ENCODE measurements around the gene UNC50. TPM values are rescaled to one million over a fixed set of nuclear protein-coding genes. Genes with fewer than 3 reads are reported as not detected.

Gene UNC50
- total and polyA plus RNA-seq, 2 donors from 2014 or later: 53.2 to 58.0 TPM

DNA sequence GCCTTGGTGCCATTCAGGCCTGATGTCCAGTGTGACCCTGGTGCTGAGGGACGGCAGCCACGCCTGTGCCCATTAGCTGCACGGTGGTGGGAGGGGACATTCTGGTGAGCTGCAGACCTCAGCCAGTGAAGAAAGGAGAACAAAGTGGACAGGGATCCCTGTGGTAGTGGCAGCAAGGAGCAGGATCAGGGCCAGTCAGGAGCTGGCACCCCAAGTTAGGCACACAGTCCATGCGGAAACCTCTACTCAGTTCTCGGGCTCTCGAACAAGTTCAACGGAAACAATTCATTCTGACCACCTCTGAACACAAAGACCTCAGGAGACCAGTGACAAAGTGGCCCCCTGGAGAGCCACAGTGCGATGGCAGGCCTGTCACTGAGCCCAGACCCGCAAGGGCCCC lies 30.2 kb upstream of the UNC50 start:
- no peaks in the 10 kb centered on the region for H3K4me1 ChIP-seq (ENCODE audit: control insufficient read depth in 2 of 3, insufficient read depth in 2 of 3, low read depth in 1 of 3, low read length in 3 of 3)
- no peak for DNase-seq
- FAIRE-seq: no peak
- intact Hi-C loops (cut with DNase I): no loop called here
- peaks cover 3 to 10% (median 5%) of the 10 kb centered on the region in 3 donors for H3K36me3 ChIP-seq (ENCODE audit: control insufficient read depth in 2 of 3, insufficient read depth in 3 of 3, low read length in 3 of 3)
- TF ChIP-seq, protein P1, sequence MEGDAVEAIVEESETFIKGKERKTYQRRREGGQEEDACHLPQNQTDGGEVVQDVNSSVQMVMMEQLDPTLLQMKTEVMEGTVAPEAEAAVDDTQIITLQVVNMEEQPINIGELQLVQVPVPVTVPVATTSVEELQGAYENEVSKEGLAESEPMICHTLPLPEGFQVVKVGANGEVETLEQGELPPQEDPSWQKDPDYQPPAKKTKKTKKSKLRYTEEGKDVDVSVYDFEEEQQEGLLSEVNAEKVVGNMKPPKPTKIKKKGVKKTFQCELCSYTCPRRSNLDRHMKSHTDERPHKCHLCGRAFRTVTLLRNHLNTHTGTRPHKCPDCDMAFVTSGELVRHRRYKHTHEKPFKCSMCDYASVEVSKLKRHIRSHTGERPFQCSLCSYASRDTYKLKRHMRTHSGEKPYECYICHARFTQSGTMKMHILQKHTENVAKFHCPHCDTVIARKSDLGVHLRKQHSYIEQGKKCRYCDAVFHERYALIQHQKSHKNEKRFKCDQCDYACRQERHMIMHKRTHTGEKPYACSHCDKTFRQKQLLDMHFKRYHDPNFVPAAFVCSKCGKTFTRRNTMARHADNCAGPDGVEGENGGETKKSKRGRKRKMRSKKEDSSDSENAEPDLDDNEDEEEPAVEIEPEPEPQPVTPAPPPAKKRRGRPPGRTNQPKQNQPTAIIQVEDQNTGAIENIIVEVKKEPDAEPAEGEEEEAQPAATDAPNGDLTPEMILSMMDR (IDR thresholded peaks at IDR 0.05; ENCODE audit: borderline replicate concordance, extremely low read depth, insufficient read depth): no peak
- H3K9ac ChIP-seq (ENCODE audit: low read length in 3 of 3): no peak overlapping the region
- H3K27me3 ChIP-seq (ENCODE audit: control insufficient read depth, insufficient read depth, low read length): no peaks in the 10 kb centered on the region
- H3K4me3 ChIP-seq (ENCODE audit: low read length in 3 of 3): no peak overlapping the region
- H3K9me3 ChIP-seq (ENCODE audit: control insufficient read depth in 2 of 3, insufficient read depth in 1 of 3, low read length in 3 of 3): no peaks in the 10 kb centered on the region
- H3K27ac ChIP-seq (ENCODE audit: low read depth in 2 of 2, low read length in 2 of 2): no peak overlapping the region

DNA sequence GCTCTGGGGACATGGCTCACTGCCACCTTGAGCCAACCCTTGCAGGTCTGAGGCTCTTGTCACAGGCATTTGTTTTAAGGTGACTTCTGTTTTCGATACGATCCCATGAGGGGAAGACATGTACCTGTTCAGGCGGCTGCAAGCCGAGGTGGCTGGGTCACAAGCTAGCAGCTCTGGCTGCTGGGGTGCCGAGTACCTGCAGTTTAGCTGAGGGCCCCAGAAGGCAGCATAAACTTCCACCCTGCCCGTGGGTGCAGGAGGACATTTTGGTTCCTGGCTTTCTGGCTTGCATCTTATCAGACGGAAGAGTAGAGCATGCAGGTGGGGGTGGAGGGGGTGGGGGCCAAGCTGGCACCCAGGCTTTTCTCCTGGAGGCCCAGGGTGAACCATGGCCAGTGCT lies 28.5 kb upstream of the UNC50 start:
- H3K4me3 ChIP-seq (ENCODE audit: low read length in 3 of 3): no peak overlapping the region
- DNase-seq: no peak
- FAIRE-seq: no peak
- intact Hi-C loops (cut with DNase I): no loop called here
- H3K36me3 ChIP-seq (ENCODE audit: control insufficient read depth in 2 of 3, insufficient read depth in 3 of 3, low read length in 3 of 3): peaks cover 0 to 10% (median 7%) of the 10 kb centered on the region in 3 donors
- no peaks in the 10 kb centered on the region for H3K4me1 ChIP-seq (ENCODE audit: control insufficient read depth in 2 of 3, insufficient read depth in 2 of 3, low read depth in 1 of 3, low read length in 3 of 3)
- H3K27ac ChIP-seq (ENCODE audit: low read depth in 2 of 2, low read length in 2 of 2): no peak overlapping the region
- H3K27me3 ChIP-seq (ENCODE audit: control insufficient read depth, insufficient read depth, low read length): no peaks in the 10 kb centered on the region
- no peaks in the 10 kb centered on the region for H3K9me3 ChIP-seq (ENCODE audit: control insufficient read depth in 2 of 3, insufficient read depth in 1 of 3, low read length in 3 of 3)
- TF ChIP-seq, protein P1 (IDR thresholded peaks at IDR 0.05; ENCODE audit: borderline replicate concordance, extremely low read depth, insufficient read depth): no peak
- no peak overlapping the region for H3K9ac ChIP-seq (ENCODE audit: low read length in 3 of 3)

DNA sequence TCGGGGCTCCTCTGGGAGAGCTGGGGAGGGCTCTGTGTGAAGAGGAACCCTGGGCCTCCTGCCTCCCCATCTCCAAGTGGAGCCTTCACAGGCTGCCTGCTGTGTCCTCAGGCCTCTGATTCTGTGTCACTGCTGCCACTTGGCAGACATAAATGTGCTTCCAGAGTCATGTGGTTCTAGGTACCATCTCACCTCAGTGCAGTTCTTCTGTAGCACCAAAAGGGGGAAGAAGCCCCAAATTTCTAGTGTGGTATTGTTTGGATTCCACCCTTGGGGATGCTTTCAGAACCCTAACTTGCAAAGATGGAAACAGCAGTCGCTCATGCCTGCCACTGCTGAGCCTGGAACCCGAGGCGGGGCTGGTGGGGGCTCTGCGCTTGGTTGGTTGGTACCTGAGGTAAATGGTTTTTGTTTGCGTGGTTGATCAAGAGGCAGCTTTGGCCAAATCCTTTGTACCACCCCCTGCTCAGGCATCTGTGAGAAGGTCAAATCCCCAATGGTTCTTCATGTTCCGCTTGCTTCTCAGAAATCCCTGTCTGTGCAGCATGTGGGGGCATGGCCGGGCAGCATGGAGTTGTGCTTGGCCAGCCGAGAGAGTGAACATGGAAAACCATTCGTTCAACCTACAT lies 27.6 kb upstream of the UNC50 start:
- intact Hi-C loops (cut with DNase I): no loop called here
- Histone ChIP-seq H3K9me3 (ENCODE audit: control insufficient read depth in 2 of 3, insufficient read depth in 1 of 3, low read length in 3 of 3) (no peaks in the 10 kb centered on the region), H3K27ac (ENCODE audit: low read depth in 2 of 2, low read length in 2 of 2) (no peak overlapping the region), H3K4me3 (ENCODE audit: low read length in 3 of 3) (no peak overlapping the region), H3K9ac (ENCODE audit: low read length in 3 of 3) (no peak overlapping the region), H3K4me1 (ENCODE audit: control insufficient read depth in 2 of 3, insufficient read depth in 2 of 3, low read depth in 1 of 3, low read length in 3 of 3) (no peaks in the 10 kb centered on the region), H3K36me3 (ENCODE audit: control insufficient read depth in 2 of 3, insufficient read depth in 3 of 3, low read length in 3 of 3) (peaks cover 0 to 10% (median 7%) of the 10 kb centered on the region in 3 donors), H3K27me3 (ENCODE audit: control insufficient read depth, insufficient read depth, low read length) (no peaks in the 10 kb centered on the region)
- TF ChIP-seq, protein P1 (IDR thresholded peaks at IDR 0.05; ENCODE audit: borderline replicate concordance, extremely low read depth, insufficient read depth): no peak
- no peak for FAIRE-seq
- no peak for DNase-seq

DNA sequence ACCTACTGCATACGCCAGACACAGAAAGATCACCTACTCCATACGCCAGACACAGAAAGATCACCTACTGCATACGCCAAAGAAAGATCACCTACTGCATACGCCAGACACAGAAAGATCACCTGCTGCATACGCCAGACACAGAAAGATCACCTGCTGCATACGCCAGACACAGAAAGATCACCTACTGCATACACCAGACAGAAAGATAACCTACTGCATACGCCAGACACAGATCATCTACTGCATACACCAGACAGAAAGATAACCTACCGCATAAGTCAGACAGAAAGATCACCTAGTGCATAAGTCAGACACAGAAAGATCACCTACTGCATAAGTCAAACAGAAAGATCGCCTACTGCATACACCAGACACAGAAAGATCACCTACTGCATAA lies 25.9 kb upstream of the UNC50 start:
- intact Hi-C loops (cut with DNase I): no loop called here
- no peak overlapping the region for H3K27ac ChIP-seq (ENCODE audit: low read depth in 2 of 2, low read length in 2 of 2)
- TF ChIP-seq, protein P1 (IDR thresholded peaks at IDR 0.05; ENCODE audit: borderline replicate concordance, extremely low read depth, insufficient read depth): no peak
- DNase-seq: no peak
- no peaks in the 10 kb centered on the region for H3K4me1 ChIP-seq (ENCODE audit: control insufficient read depth in 2 of 3, insufficient read depth in 2 of 3, low read depth in 1 of 3, low read length in 3 of 3)
- H3K27me3 ChIP-seq (ENCODE audit: control insufficient read depth, insufficient read depth, low read length): no peaks in the 10 kb centered on the region
- no peak overlapping the region for H3K4me3 ChIP-seq (ENCODE audit: low read length in 3 of 3)
- H3K9ac ChIP-seq (ENCODE audit: low read length in 3 of 3): no peak overlapping the region
- FAIRE-seq: no peak
- H3K9me3 ChIP-seq (ENCODE audit: control insufficient read depth in 2 of 3, insufficient read depth in 1 of 3, low read length in 3 of 3): no peaks in the 10 kb centered on the region
- peaks cover 0 to 10% (median 7%) of the 10 kb centered on the region in 3 donors for H3K36me3 ChIP-seq (ENCODE audit: control insufficient read depth in 2 of 3, insufficient read depth in 3 of 3, low read length in 3 of 3)

All from kidney (tissue), 14 donors.